Endothelial cell of umbilical vein (primary cell): ENCODE results near the gene COL4A2. TPM values are rescaled to one million over a fixed set of nuclear protein-coding genes. Genes with fewer than 3 reads are reported as not detected.

Experiments used
- BruUV-seq: library from RNA; stranded (reverse); fragments of 400-500 nt; replicated peaks from 2 replicates; lab custom pipeline; 2021; lab: Mats Ljungman, UMichigan
- CTCF ChIA-PET: fragments of 300-600, 350-600 bp; sonication (Branson Sonifier 250); formaldehyde crosslinking; loops from one replicate; lab custom pipeline; 2021; ENCODE audit warnings: antibody characterized with exemption, inconsistent platforms; lab: Charles Lee
- POLR2A ChIA-PET: fragments of 300-600, 350-600 bp; sonication (Branson Sonifier 250); formaldehyde crosslinking; loops from one replicate; lab custom pipeline; 2021; ENCODE audit warnings: antibody characterized with exemption, inconsistent platforms; lab: Charles Lee
- DNase-seq: peaks from one replicate; pipeline ENCODE4 v3.0.0-alpha.2; 2011; ENCODE audit warnings: low read depth, low spot score
- FAIRE-seq: peaks from 2 replicates; lab custom pipeline; 2011; peaks lifted over from hg19 to GRCh38; lab: Jason Lieb, UNC
- H2AFZ ChIP-seq: 2 replicates; pipeline ENCODE4 v1.6.0; 2012; ENCODE audit warnings: low read depth, low read length, control low read depth, inconsistent platforms
- H3K27ac ChIP-seq: 2 replicates; pipeline ENCODE4 v1.5.1; 2011; ENCODE audit warnings: low read depth, mild to moderate bottlenecking, control low read depth, low read length, moderate library complexity; ENCODE audit not compliant: insufficient read depth
- H3K27me3 ChIP-seq, 2 experiments: 2 replicates each; pipeline versions ENCODE4 v1.6.0 to v1.6.1; 2011; ENCODE audit warnings: low read length in 2 of 2, mixed read lengths in 1 of 2; ENCODE audit not compliant: control insufficient read depth in 2 of 2, insufficient read depth in 2 of 2
- H3K36me3 ChIP-seq, 2 experiments: 2 replicates in 1 of 2; 3 replicates in 1 of 2; pipeline ENCODE4 v1.5.1; 2011; ENCODE audit warnings: low read length in 2 of 2, mild to moderate bottlenecking in 1 of 2, moderate library complexity in 1 of 2; ENCODE audit not compliant: control insufficient read depth in 2 of 2, insufficient read depth in 2 of 2; ENCODE audit errors: extremely low read depth in 1 of 2
- H3K4me1 ChIP-seq: 3 replicates; pipeline ENCODE4 v1.5.1; 2011; ENCODE audit warnings: mild to moderate bottlenecking, low read length; ENCODE audit not compliant: control insufficient read depth, insufficient read depth; ENCODE audit errors: extremely low read depth
- H3K4me2 ChIP-seq: 2 replicates; pipeline ENCODE4 v1.6.1; 2011; ENCODE audit warnings: low read length, control low read depth, mixed read lengths; ENCODE audit not compliant: insufficient read depth
- H3K4me3 ChIP-seq, 3 experiments: fragments of 200-600 bp in 1 of 3; sonication (generic), shearing (Covaris generic) in 1 of 3; replicated peaks in 1 of 3; 2 replicates each; pipeline ENCODE4 v1.5.1; 2011 to 2016; ENCODE audit warnings: control low read depth in 3 of 3, low read length in 3 of 3, mild to moderate bottlenecking in 2 of 3, inconsistent platforms in 1 of 3, low read depth in 1 of 3, moderate library complexity in 1 of 3; ENCODE audit not compliant: insufficient read depth in 1 of 3
- H3K79me2 ChIP-seq: 2 replicates; pipeline ENCODE4 v1.6.0; 2012; ENCODE audit warnings: low read length, inconsistent platforms; ENCODE audit not compliant: control insufficient read depth, insufficient read depth
- H3K9ac ChIP-seq: replicated peaks from 2 replicates; pipeline ENCODE3; 2011; ENCODE audit warnings: low read length, control low read depth; ENCODE audit not compliant: insufficient read depth; ENCODE audit errors: extremely low read depth
- H3K9me1 ChIP-seq: replicated peaks from 3 replicates; pipeline ENCODE4 v1.6.0; 2011; ENCODE audit warnings: mild to moderate bottlenecking, low read length; ENCODE audit not compliant: control insufficient read depth, insufficient read depth; ENCODE audit errors: extremely low read depth
- H3K9me3 ChIP-seq: replicated peaks from 2 replicates; pipeline ENCODE4 v1.5.1; 2012; ENCODE audit warnings: low read length, inconsistent platforms; ENCODE audit not compliant: control insufficient read depth, insufficient read depth
- H4K20me1 ChIP-seq: replicated peaks from 2 replicates; pipeline ENCODE3; 2011; ENCODE audit warnings: mild to moderate bottlenecking, low read length; ENCODE audit not compliant: control insufficient read depth, insufficient read depth; ENCODE audit errors: extremely low read depth
- EZH2 ChIP-seq: IDR thresholded peaks from 2 replicates; pipeline ENCODE4 v1.6.1; 2012; ENCODE audit warnings: borderline replicate concordance, low read depth, mild to moderate bottlenecking, moderate library complexity, low read length, inconsistent platforms; ENCODE audit not compliant: severe bottlenecking
- FOS ChIP-seq: IDR thresholded peaks from 2 replicates; pipeline ENCODE4 v1.6.1; 2011; ENCODE audit warnings: mild to moderate bottlenecking, low read length, moderate library complexity, borderline replicate concordance; ENCODE audit not compliant: insufficient read depth
- GATA2 ChIP-seq: IDR thresholded peaks from 2 replicates; pipeline ENCODE4 v1.7.0; 2011; ENCODE audit warnings: low read depth, mild to moderate bottlenecking, moderate library complexity, mixed read lengths, low read length; ENCODE audit not compliant: insufficient read length, insufficient read depth
- JUN ChIP-seq: IDR thresholded peaks from 2 replicates; pipeline ENCODE4 v1.6.1; 2011; ENCODE audit warnings: borderline replicate concordance, low read depth; ENCODE audit not compliant: insufficient read length, insufficient read depth
- MYC ChIP-seq: IDR thresholded peaks from one replicate; pipeline ENCODE4 v1.6.1; 2011; ENCODE audit warnings: mild to moderate bottlenecking, low read depth, low read length
- POLR2A ChIP-seq: IDR thresholded peaks from 2 replicates; pipeline ENCODE4 v1.6.1; 2012; ENCODE audit warnings: low read depth, mild to moderate bottlenecking, control low read depth, low read length
- POLR2AphosphoS5 ChIP-seq: IDR thresholded peaks from 2 replicates; pipeline ENCODE4 v1.6.1; 2012; ENCODE audit warnings: low read depth, mild to moderate bottlenecking, control low read depth, low read length, moderate library complexity; ENCODE audit not compliant: insufficient read depth
- dilution Hi-C: fragments of 300-500 bp; cut with MboI; formaldehyde crosslinking; loops from one replicate; pipeline ENCODE4 v1.15.0; 2019; ENCODE audit warnings: low sequenced_read_pairs; ENCODE audit not compliant: extremely low pct_ligation_motif_present
- intact Hi-C: fragments of 100-400 bp; cut with micrococcal nuclease; formaldehyde crosslinking; loops from one replicate; pipeline ENCODE4 v1.10.0; 2022
- polyA plus RNA-seq, 4 experiments: library from polyadenylated mRNA; depleted of rRNA in 3 of 4; stranded (reverse) in 3 of 4; unstranded in 1 of 4; fragments of >200 nt; gene quantifications; 2 replicates each; pipeline versions ENCODE4 v1.2.1 to v1.2.3, GENCODE V29; 2011 to 2012; ENCODE audit warnings: missing spikeins in 1 of 4
- total RNA-seq: library from RNA; stranded (reverse); gene quantifications from 2 replicates; pipeline ENCODE4 v1.2.3, GENCODE V29; 2021
- TF ChIP-seq, protein P1 (sequence below): IDR thresholded peaks from 2 replicates; pipeline ENCODE4 v1.6.1; 2011; ENCODE audit not compliant: insufficient read depth, insufficient read length
- TF ChIP-seq, protein P2 (sequence below), 2 donors: IDR thresholded peaks; 1 replicate in 1 of 2; 2 replicates in 1 of 2; pipeline ENCODE4 v1.5.1; 2011; ENCODE audit warnings: low read length in 2 of 2, mild to moderate bottlenecking in 2 of 2, moderate library complexity in 2 of 2, control low read depth in 1 of 2, inconsistent platforms in 1 of 2, low read depth in 1 of 2; ENCODE audit not compliant: insufficient read depth in 1 of 2; ENCODE audit errors: extremely low read depth in 1 of 2

The COL4A2 gene
- total and polyA plus RNA-seq, 2 donors (not counting 3 experiments of a cell fraction or from before 2014, with no cell fraction given): 792 to 940 TPM

DNA sequence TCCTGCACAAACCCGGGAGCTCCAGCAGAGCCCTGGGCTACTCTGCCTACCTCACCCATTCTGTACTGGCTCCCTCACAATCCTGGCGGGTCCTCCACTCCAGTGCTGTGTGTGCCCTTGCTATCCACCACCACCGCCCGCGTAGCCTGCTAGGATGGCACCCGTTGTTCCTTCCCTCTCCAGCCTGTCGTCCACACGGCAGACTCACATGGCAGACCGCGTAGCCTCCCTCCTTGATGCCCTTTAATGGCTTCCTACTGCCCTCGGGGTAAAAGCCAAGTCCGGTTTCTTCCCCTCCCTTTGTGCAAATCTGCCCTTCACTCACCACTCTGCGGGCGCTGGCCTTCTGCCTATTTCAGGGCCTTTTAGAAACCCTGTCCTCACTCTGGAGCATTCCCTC lies 147.9 kb downstream of the COL4A2 start:
- no peak for FAIRE-seq
- Histone ChIP-seq H3K4me3 (no peak overlapping the region), H3K79me2 (no peaks in the 10 kb centered on the region), H3K9me1 (no peaks in the 10 kb centered on the region), H2AFZ (no peak overlapping the region), H3K27me3 (no peaks in the 10 kb centered on the region), H4K20me1 (no peaks in the 10 kb centered on the region), H3K36me3 (peaks cover 14 to 20% of the 10 kb centered on the region in 2 experiments), H3K9me3 (no peaks in the 10 kb centered on the region), H3K27ac (no peak overlapping the region), H3K9ac (no peak overlapping the region), H3K4me2 (no peak overlapping the region), H3K4me1 (no peaks in the 10 kb centered on the region)
- intact Hi-C loops (loop anchor here (5.0 kb wide), 1 partner anchor 362 kb away; no protein-coding TSS in a partner anchor), dilution Hi-C loops (no loop called here)
- BruUV-seq: no TSS peak
- ChIA-PET CTCF (interaction anchor here (0.7 to 2.2 kb wide), 22 partner anchors 10 to 1989 kb away, joined by 3 to 22 read pairs (median 5); no protein-coding TSS in a partner anchor), POLR2A (no interaction called here)
- no peak for TF ChIP-seq JUN
- no peak for TF ChIP-seq FOS
- no peak for TF ChIP-seq EZH2
- TF ChIP-seq, protein P1, sequence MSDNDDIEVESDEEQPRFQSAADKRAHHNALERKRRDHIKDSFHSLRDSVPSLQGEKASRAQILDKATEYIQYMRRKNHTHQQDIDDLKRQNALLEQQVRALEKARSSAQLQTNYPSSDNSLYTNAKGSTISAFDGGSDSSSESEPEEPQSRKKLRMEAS: no peak
- TF ChIP-seq POLR2A: no peak
- TF ChIP-seq GATA2: no peak
- TF ChIP-seq POLR2AphosphoS5: no peak
- TF ChIP-seq MYC: no peak
- TF ChIP-seq, protein P2, sequence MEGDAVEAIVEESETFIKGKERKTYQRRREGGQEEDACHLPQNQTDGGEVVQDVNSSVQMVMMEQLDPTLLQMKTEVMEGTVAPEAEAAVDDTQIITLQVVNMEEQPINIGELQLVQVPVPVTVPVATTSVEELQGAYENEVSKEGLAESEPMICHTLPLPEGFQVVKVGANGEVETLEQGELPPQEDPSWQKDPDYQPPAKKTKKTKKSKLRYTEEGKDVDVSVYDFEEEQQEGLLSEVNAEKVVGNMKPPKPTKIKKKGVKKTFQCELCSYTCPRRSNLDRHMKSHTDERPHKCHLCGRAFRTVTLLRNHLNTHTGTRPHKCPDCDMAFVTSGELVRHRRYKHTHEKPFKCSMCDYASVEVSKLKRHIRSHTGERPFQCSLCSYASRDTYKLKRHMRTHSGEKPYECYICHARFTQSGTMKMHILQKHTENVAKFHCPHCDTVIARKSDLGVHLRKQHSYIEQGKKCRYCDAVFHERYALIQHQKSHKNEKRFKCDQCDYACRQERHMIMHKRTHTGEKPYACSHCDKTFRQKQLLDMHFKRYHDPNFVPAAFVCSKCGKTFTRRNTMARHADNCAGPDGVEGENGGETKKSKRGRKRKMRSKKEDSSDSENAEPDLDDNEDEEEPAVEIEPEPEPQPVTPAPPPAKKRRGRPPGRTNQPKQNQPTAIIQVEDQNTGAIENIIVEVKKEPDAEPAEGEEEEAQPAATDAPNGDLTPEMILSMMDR (IDR thresholded peaks at IDR 0.05; ENCODE audit: extremely low read depth in 1 of 2, insufficient read depth in 1 of 2, low read depth in 1 of 2, low read length in 2 of 2): no peak
- no peak for DNase-seq
